ENCODE results near the gene ANGPTL7. TPM values are rescaled to one million over a fixed set of nuclear protein-coding genes. Genes with fewer than 3 reads are reported as not detected.

ANGPTL7 gene, protein sequence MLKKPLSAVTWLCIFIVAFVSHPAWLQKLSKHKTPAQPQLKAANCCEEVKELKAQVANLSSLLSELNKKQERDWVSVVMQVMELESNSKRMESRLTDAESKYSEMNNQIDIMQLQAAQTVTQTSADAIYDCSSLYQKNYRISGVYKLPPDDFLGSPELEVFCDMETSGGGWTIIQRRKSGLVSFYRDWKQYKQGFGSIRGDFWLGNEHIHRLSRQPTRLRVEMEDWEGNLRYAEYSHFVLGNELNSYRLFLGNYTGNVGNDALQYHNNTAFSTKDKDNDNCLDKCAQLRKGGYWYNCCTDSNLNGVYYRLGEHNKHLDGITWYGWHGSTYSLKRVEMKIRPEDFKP
- 1 to 10 TPM in 1 of 4 donors, under 1 TPM in 3; 0.33 to 4.6 (median 0.38) TPM for total RNA-seq

DNA sequence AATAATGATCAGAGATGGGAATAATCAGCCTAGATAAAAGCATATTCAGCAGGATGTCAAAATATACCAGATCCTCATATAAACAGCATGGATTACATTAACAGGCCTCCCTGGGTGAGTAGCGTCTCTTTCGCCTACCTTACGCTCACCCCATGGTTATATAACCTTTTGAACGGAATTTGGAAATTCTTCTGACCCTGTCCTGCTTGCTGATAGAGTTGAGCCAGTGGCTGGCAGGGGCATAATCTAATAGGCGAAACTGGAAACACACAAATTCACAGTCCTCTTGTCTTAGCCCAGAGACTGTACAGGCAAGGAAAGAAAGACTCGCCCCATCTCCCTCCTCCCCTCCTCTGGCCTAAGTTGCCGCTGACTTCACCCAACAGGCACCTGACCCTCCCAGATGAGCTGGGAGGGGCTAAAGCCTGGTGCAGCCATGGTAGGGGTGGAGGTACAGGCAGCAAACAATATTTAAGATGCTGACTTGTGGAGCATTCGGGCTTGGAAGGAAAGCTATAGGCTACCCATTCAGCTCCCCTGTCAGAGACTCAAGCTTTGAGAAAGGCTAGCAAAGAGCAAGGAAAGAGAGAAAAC, at the start of gene ANGPTL7:
Gene ANGPTL7 (plus strand): TSS at position 498 of the 594 bp plus-strand sequence. CDS start 225 bp downstream, outside the sequence.
- no peak for DNase-seq
- WGBS, 2 donors, result 91 to 96% methylated on average over 8 of the region's 8 CpGs
- intact Hi-C loops (cut with DNase I), result no loop called here
- no peak within 1 kb of the TSS for H3K27ac ChIP-seq
- H3K4me1 ChIP-seq, result no peaks in the 10 kb centered on the region
- H3K36me3 ChIP-seq, result peaks cover 10 to 12% of the 10 kb centered on the region in 2 donors
- no peaks in the 10 kb centered on the region for H3K9me3 ChIP-seq
- no peaks in the 10 kb centered on the region for H3K27me3 ChIP-seq
- no peak for TF ChIP-seq POLR2A (IDR thresholded peaks at IDR 0.05)
- TF ChIP-seq, protein P1, sequence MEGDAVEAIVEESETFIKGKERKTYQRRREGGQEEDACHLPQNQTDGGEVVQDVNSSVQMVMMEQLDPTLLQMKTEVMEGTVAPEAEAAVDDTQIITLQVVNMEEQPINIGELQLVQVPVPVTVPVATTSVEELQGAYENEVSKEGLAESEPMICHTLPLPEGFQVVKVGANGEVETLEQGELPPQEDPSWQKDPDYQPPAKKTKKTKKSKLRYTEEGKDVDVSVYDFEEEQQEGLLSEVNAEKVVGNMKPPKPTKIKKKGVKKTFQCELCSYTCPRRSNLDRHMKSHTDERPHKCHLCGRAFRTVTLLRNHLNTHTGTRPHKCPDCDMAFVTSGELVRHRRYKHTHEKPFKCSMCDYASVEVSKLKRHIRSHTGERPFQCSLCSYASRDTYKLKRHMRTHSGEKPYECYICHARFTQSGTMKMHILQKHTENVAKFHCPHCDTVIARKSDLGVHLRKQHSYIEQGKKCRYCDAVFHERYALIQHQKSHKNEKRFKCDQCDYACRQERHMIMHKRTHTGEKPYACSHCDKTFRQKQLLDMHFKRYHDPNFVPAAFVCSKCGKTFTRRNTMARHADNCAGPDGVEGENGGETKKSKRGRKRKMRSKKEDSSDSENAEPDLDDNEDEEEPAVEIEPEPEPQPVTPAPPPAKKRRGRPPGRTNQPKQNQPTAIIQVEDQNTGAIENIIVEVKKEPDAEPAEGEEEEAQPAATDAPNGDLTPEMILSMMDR (IDR thresholded peaks at IDR 0.05), result no peak
- H3K4me3 ChIP-seq (replicated peaks in 1 of 3), result no peak within 1 kb of the TSS

DNA sequence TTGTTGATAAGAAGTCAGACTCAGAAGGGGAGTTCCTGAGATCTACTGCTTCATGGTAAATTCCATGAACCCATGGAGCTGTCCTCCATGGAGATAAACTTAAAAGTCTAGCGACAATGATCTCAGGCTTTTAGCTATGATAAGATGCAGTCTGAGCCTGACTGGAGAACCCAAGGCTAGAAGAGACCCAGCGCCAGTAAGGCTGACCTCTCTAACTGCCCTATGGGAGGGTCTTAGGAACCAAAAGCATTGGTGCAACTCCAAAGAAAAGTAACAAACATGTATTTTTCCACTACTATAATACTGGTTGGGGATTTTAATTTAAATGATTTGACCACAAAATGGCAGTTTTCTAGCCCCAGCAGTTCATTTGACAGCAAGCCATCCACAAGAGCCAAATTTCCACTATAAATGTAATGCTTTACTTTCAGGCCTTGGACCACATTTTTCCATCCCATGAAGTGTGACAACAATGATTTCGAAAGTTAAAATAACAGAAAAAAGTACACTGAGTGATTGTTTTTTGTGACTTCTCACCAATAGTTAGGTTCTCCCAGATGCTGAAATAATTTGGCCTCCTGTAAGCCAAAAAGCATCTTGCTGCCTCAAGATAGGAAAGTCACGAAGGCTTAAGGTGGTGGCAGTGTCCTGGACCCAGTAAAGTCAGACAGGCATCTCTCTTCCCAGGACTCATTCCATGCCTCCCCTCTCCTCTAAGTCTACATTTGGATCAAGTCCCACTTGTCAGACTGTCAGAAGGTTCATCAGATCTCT, 46.4 kb upstream of the ANGPTL7 start:
- Histone ChIP-seq H3K36me3 (peaks cover 17 to 42% of the 10 kb centered on the region in 2 donors), H3K27me3 (no peaks in the 10 kb centered on the region), H3K4me3 (replicated peaks in 1 of 3) (no peak overlapping the region), H3K4me1 (no peaks in the 10 kb centered on the region), H3K27ac (peak overlapping the region in 1 of 3 donors; percentile 33), H3K9me3 (no peaks in the 10 kb centered on the region)
- intact Hi-C loops (cut with DNase I), result no loop called here
- no peak for DNase-seq
- 84 to 92% methylated on average over 4 of the region's 4 CpGs for WGBS, 2 donors
- TF ChIP-seq, protein P1 (IDR thresholded peaks at IDR 0.05), result no peak
- TF ChIP-seq POLR2A (IDR thresholded peaks at IDR 0.05), result no peak

DNA sequence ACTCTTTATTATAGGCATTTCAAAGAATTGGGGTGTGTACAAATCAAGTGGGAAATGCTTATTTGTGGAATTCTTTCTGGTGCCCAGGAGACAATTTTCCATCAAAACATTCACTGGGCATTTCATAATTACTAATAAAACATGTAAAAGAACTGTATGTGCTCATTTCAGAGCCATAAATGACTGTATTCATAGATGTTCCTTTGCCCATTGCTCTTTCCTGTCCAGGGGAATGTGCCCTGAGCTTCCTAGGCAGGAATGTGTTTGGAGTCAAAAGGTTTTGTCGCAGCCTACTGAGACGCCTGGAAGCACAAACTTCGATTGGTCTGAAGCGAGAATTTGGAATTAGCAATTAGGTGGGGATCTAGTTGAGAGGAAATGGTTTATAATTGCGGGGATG, 45.8 kb upstream of the ANGPTL7 start:
- H3K27me3 ChIP-seq, result no peaks in the 10 kb centered on the region
- H3K4me1 ChIP-seq, result no peaks in the 10 kb centered on the region
- intact Hi-C loops (cut with DNase I), result no loop called here
- no peak for DNase-seq
- no peak overlapping the region for H3K4me3 ChIP-seq (replicated peaks in 1 of 3)
- TF ChIP-seq, protein P1 (IDR thresholded peaks at IDR 0.05), result no peak
- no peak for TF ChIP-seq POLR2A (IDR thresholded peaks at IDR 0.05)
- peak overlapping the region in 1 of 3 donors; percentile 26 for H3K27ac ChIP-seq
- 93 to 94% methylated on average over 5 of the region's 5 CpGs for WGBS, 2 donors
- no peaks in the 10 kb centered on the region for H3K9me3 ChIP-seq
- peaks cover 14 to 39% of the 10 kb centered on the region in 2 donors for H3K36me3 ChIP-seq

DNA sequence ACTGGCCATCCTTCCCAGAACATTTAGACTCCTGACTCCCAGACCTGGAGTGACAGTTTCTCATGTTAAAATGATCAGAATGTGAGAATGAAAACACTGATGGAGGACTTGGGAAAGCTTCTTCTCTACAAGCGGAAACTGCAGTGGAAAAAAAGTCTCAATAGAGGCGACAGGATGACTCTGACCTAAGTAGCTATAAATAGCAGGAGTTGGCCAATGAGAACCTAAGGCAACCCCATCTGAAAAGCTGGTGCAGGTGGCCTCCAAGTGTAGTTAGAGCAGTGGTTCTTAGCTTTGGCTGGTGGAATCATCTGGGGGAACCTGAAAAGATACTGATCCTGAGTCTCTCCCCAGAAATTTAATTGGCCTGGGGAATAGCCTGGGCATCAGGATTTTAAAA, 45.2 kb upstream of the ANGPTL7 start:
- Histone ChIP-seq H3K27ac (peak overlapping the region in 1 of 3 donors; percentile 26), H3K4me3 (replicated peaks in 1 of 3) (no peak overlapping the region), H3K27me3 (no peaks in the 10 kb centered on the region), H3K4me1 (no peaks in the 10 kb centered on the region), H3K9me3 (no peaks in the 10 kb centered on the region), H3K36me3 (peaks cover 10 to 34% of the 10 kb centered on the region in 2 donors)
- no peak for DNase-seq
- TF ChIP-seq, protein P1 (IDR thresholded peaks at IDR 0.05), result no peak
- TF ChIP-seq POLR2A (IDR thresholded peaks at IDR 0.05), result no peak
- intact Hi-C loops (cut with DNase I), result no loop called here
- WGBS, 2 donors, result 82 to 91% methylated on average over 2 of the region's 2 CpGs
